DMS153 treated with DMSO at 0.1 percent for 48 hours (cell line): ENCODE measurements around the gene SMOC1.

Experiments
- DNase-seq: peaks from one replicate; lab custom pipeline; 2025; ENCODE audit not compliant: unreplicated experiment; lab: John Stamatoyannopoulos, UW

The SMOC1 gene

GRCh38 chr14:69980457-69981425, 101.5 kb downstream of the SMOC1 start:
- DNase-seq: peak; percentile 38

- DNase-seq: no peak
Observed at GRCh38 chr14:69982220-69982839, 103.1 kb downstream of the SMOC1 start.

DNA sequence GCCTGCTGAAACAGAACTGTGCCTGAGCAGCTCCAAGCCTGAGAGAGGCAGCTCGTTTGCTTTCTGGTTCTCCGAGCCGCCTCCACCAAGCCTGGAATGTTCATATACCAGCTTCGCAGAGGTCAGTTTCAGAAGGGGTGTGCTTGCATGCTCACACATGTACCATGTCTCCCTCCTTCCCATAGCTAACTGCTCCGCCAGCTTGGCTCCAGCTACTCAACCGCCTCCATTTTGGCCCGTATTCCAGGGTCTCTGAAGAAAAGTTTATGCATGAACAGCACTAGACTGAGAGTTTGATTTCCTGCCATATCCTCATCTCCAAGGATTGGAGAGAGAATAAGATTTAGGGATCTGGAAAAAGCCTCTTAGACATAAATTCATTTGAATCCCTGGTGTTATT, 103.7 kb downstream of the SMOC1 start:
- no peak for DNase-seq

GRCh38 chr14:69983317-69983716, 104.1 kb downstream of the SMOC1 start:
- DNase-seq: no peak

DNA sequence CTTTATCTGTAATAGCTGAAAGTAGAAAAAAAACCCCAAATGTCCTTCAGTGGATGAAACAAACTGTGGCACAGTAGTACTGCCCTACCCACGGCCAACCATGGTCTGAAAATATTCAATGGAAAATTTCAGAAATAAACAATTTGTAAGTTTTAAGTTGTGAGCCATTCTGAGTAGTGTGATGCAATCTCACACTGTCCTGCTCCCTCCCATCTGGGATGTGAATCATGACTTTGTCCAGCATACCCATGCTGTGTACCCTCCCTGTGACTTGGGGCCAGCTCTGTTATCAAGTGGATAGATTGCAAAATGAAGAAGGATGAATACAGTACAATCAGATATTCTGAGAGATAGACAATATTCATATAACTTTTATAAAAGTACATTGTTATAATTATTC, 106.2 kb downstream of the SMOC1 start:
- DNase-seq: no peak

DNA sequence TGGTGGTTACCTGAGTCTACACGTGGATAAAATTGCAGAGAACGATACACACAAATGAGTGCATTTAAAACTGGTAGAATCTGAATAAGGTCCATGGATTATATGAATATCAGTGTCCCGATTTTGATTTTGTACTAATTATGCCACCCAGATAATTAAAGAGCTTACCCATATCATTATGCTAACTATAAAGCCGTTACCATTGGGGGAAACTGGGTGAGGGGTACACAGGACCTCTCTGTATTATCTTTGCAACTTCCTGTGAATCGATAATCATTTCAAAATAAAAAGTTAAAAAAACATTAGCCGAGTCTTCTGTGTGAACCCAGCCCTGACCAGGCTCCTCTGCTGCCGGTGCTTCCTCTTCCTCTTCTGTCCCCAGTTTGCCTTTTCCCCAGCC, 107.1 kb downstream of the SMOC1 start:
- DNase-seq: no peak

GRCh38 chr14:69987406-69988121, 108.3 kb downstream of the SMOC1 start:
- DNase-seq: no peak

DNA sequence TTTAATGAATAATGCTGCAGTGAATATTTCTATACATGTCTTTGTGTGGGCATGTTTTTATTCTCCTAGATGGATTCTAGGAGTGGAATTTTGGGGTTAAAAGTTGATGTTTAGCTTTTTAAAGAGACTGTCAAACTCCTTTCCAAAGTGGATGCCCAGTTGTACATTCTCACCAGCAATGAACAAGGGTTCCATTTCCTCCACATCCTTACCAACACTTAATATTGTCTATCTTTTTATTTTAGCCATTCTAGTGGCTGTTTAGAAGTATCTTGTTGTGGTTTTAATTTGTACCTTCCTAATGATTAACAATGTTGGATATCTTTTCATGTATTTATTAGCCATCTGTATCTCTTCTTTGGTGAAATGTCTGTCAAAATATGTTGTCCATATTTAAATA, 109.8 kb downstream of the SMOC1 start:
- no peak for DNase-seq

- DNase-seq: no peak
Observed at GRCh38 chr14:69989622-69990021, 110.4 kb downstream of the SMOC1 start.

DNA sequence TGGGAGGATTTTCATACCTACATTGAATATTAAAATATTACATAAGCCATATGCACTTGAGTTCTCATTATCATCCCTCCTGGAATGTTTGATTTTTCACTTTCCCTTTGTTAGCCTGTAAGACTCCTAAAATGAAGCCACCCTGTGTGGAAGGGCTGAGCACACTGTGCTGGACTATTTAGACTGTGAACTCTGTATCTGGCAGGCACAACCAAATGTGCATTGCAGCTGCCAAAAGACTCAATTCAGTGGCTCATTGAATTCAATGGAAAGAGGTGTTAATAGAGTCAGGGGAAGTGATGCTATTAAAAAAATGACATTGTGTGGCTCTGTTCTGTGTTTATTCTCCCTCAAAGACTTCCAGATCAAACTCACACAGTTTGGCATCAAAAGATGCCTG, 111.1 kb downstream of the SMOC1 start:
- no peak for DNase-seq

DNA sequence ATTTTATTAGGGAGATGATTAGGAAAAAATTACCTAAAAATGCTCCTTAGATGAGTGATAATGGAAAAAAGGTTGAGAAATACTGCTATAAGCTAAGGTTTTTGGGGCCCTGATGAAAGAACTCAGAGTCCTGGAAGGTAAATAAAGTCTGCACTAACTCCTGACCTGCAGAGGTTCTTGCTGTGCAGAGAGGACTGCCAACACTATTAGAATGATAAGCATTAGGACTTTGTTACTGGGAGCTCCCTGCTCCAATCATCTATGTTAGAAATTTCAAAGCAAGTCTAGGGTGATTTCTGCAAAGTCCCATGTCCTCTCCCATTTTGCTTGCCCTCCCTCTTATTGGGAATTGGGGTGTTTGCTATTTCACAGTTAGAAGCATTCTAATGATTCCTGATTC, 112.2 kb downstream of the SMOC1 start:
- DNase-seq: no peak

GRCh38 chr14:69992564-69992963, 113.3 kb downstream of the SMOC1 start:
- DNase-seq: no peak

GRCh38 chr14:69993326-69993725, 114.1 kb downstream of the SMOC1 start:
- DNase-seq: no peak

DNA sequence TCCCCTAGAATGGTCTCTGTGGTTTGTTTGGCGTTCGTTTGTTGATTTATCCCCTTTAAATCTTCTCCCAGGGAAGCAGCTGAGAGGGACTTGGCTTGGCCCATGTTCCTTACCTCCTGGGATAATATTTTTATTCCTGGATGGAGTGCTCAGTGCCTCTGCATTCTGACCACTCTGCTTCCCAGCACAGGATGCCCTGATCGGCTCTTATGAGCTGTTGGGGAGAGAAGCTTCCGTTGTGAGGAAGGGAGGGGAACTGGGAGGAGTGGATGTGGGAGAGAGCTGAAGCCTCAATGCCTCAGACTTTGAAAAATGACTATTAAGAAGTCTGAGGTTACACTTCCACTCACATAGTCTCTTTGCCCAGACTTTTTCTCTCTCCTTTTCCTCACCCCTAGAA, 114.8 kb downstream of the SMOC1 start:
- DNase-seq: no peak

DNA sequence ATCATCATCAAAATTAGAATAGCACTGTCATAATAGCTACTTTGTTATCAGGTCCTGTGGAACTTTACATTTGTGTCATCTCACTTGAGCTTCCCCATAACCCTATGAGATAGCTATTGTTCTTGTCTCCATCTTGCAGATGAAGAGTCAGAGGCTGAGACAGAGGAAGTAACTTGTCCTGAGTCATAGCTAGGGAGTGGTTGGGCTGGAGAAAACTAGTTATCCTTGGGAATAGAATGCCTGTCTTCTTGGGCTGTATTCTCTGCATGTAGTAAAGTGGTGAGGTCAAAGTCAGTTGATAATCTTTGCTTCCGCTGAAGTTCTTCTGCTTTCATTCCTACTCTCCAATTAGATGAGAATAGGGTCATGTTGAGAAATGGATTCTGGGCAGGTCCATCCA, 117.0 kb downstream of the SMOC1 start:
- DNase-seq: no peak

- no peak for DNase-seq
Observed at GRCh38 chr14:69997849-69998248, 118.6 kb downstream of the SMOC1 start.

GRCh38 chr14:69999261-69999674, 120.1 kb downstream of the SMOC1 start:
- peak; percentile 57 for DNase-seq

GRCh38 chr14:70000601-70001000, 121.4 kb downstream of the SMOC1 start:
- no peak for DNase-seq

- no peak for DNase-seq
Observed at GRCh38 chr14:70002589-70003346, 123.6 kb downstream of the SMOC1 start.

DNA sequence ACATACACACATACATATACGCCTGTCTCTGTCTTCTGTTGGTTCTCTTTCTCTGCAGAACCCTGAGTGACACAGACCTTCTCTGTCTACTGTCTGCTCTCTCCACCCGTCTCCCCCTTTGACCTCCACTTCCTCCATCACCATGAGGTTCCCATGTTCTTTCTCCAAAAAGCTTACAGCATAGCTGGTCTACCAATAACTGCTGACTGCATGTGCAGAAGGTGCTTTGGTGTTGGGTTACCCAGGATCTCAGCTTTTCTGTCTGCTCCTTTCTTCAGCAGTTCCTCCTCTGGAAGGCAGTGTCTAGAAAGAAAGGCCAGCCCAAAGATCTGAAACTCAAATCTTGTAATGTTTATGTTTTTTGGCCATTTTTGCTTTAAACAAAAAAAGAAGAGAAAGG, 125.6 kb downstream of the SMOC1 start:
- no peak for DNase-seq

DNA sequence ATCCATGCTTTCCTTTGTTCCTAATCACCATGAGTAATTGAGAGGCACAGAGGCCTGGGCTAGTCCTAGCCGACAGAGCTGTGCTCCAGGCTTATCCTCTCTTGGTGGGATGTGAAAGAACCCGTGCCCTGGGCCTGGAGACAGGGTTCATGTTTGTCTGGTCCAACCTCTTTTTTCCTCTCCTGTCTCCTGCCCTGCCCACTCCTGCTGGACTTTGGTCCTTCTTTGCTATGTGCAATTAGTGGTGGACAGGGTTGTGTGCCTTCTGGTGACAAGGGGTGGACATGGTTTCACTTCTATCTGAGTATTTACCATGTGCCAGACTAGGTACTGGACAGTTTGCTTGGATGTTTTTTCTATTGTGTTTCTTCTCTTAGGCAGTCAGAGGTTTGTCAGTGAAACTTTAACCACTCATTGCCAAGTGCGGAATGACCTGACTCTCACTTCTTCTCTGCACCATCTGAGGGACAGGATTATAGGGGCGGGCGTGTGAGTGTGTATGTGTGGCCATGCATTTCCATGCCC, 126.1 kb downstream of the SMOC1 start:
- no peak for DNase-seq
